GM12873 (cell line): ENCODE results near the gene C8B.

Experiments
- CTCF ChIP-seq: IDR thresholded peaks from 2 replicates; pipeline ENCODE4 v1.5.1; 2012; ENCODE audit warnings: low read depth, mild to moderate bottlenecking, moderate library complexity, low read length, control low read depth; ENCODE audit not compliant: insufficient read depth; ENCODE audit errors: missing control alignments

C8B gene

GRCh38 chr1:56901716-56902115 is 64.1 kb downstream of the C8B start:
- TF ChIP-seq CTCF, result no peak

GRCh38 chr1:56898879-56899278 is 66.9 kb downstream of the C8B start:
- no peak for TF ChIP-seq CTCF

- TF ChIP-seq CTCF, result no peak
Observed at GRCh38 chr1:56898005-56898373, 67.8 kb downstream of the C8B start.

DNA sequence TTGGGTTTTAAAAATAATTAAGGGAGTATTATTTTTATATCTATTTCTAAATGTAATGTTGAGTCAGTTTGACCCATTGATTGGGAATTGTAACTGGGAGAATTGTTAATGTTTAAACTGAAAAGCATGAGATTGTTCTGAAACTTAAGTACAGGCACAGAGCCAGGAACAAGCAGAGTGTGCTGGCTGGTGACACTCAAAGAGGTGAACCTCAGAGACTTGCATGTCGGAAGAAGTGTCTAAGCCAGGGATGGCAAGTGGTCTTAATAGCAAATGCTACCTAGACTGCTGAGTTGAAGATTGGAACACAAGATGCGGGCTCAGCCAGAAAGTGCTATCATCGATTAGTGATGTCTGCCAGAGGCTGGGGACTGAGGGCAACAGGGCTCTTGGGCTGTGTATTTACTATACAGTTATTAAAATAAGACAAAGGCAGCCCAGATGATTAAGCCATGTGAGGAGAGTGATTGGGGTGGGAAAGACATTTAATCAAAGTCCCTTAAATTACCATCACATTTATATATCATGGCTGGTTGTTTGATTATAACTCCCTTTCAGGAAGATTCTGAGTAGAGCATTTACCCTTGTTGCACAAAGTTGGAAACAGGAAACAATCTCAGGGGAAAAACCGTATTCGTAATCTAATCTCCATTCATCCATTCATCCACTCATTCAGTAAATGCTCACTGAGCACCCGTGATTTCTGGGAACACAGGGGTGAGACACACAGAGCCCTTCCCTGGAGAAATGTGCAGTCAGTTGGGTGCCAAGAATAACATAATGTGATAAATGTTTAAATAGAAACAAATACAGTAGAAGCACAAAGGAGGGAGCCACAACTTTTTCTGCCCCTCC is 68.4 kb downstream of the C8B start:
- TF ChIP-seq CTCF, result no peak

- TF ChIP-seq CTCF, result no peak
Observed at GRCh38 chr1:56894014-56894413, 71.8 kb downstream of the C8B start.

DNA sequence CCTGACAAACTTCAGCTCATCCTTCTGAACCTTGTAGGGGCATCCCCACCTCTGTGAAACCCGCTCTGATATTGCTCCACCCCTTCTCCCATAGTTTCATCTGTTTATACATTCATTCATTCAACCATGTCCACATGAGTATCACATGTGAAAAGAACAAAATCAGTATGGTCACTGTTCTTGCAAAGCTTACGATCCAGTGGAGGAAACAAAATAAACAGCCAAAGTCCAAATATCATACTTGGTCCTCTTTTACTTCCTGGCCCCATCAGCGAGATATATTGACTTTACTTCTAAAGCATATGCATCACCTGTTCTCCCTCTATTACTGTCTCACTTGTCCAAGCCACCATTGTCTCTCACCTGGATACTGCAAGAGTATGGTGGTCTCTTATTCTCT is 75.6 kb downstream of the C8B start:
- TF ChIP-seq CTCF, result no peak

GRCh38 chr1:56881417-56881816 is 84.4 kb downstream of the C8B start:
- TF ChIP-seq CTCF, result no peak
